GM12801 (cell line): Measurements from ENCODE around the gene KLHL29.

Experiments used
- CTCF ChIP-seq: IDR thresholded peaks from one replicate; pipeline ENCODE4 v1.5.1; 2011; ENCODE audit warnings: control low read depth; ENCODE audit not compliant: insufficient read length; ENCODE audit errors: extremely low read depth

Gene KLHL29

GRCh38 chr2:23478087-23478932, 93.3 kb downstream of the KLHL29 start:
- TF ChIP-seq CTCF: no peak

GRCh38 chr2:23478933-23479683, 94.1 kb downstream of the KLHL29 start:
- TF ChIP-seq CTCF: no peak

- TF ChIP-seq CTCF: no peak
Measured at GRCh38 chr2:23480957-23481797, 96.2 kb downstream of the KLHL29 start.

- no peak for TF ChIP-seq CTCF
Measured at GRCh38 chr2:23482188-23482587, 97.2 kb downstream of the KLHL29 start.

- no peak for TF ChIP-seq CTCF
Measured at GRCh38 chr2:23482607-23483006, 97.6 kb downstream of the KLHL29 start.

GRCh38 chr2:23483791-23484190, 98.8 kb downstream of the KLHL29 start:
- TF ChIP-seq CTCF: no peak

GRCh38 chr2:23484275-23484674, 99.3 kb downstream of the KLHL29 start:
- TF ChIP-seq CTCF: no peak
